ENCODE data around the gene NFIX. TPM values are rescaled to one million over a fixed set of nuclear protein-coding genes. Genes with fewer than 3 reads are reported as not detected.

NFIX gene
- polyA plus RNA-seq, 3 donors, result 0.25 to 3.7 (median 0.90) TPM

DNA sequence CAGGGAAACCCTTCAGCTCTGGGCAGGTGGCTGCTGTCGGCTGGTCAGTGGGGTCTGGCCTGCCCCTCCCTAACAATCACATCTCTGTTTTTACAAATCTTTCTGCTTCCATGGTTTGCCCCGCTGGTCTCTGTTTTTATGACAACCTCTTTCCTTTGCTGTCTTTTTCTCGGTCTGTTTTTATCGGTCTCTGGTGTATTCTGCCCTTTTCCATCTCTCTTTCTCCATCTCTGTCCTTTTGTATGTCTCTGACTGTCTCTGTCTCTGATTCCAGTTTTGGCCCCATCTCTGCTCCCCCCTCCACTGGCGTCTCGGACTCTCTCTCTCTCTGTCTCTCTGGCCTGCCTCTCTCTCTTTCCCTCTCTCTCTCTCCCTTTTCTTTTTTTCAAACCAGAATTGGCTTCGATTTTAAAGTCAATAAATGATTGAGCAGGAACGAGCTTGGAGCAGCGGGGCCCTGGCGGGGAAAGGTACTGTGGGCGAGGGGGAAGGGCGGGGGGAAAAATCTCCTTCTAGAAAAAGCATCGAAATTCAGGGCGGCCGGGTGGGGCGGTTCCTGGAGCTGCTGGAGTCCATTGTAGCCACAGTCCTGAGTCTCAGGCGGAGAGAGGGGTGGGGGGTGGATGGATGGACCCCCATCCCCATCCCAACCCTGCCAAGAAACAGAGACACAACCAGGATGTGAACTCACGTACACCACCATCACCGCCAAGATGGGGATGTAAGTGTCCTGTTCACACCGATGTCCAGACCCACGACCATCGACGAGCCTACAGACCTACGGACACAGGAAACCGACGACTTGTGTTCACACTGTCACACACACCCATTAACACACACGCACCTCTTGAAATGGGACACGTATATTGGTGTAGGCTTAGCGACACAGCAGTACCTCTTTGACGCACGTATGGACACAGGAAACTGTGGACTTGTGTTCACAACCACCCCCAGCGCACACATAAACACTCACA lies 3.0 kb downstream of the NFIX start:
- TF ChIP-seq, protein P1, sequence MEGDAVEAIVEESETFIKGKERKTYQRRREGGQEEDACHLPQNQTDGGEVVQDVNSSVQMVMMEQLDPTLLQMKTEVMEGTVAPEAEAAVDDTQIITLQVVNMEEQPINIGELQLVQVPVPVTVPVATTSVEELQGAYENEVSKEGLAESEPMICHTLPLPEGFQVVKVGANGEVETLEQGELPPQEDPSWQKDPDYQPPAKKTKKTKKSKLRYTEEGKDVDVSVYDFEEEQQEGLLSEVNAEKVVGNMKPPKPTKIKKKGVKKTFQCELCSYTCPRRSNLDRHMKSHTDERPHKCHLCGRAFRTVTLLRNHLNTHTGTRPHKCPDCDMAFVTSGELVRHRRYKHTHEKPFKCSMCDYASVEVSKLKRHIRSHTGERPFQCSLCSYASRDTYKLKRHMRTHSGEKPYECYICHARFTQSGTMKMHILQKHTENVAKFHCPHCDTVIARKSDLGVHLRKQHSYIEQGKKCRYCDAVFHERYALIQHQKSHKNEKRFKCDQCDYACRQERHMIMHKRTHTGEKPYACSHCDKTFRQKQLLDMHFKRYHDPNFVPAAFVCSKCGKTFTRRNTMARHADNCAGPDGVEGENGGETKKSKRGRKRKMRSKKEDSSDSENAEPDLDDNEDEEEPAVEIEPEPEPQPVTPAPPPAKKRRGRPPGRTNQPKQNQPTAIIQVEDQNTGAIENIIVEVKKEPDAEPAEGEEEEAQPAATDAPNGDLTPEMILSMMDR (IDR thresholded peaks at IDR 0.05), result no peak
- Histone ChIP-seq H4K20me1 (ENCODE audit: insufficient read depth, low read length) (peaks cover 10% of the 10 kb centered on the region), H3K79me2 (ENCODE audit: insufficient read depth, low read length) (no peaks in the 10 kb centered on the region), H2AFZ (ENCODE audit: insufficient read depth, low read depth, low read length, poor library complexity, severe bottlenecking) (no peak overlapping the region), H3K9ac (ENCODE audit: insufficient read depth, low read length, poor library complexity, severe bottlenecking) (no peak overlapping the region), H3K4me2 (replicated peaks; ENCODE audit: extremely low read depth, low read length, poor library complexity, severe bottlenecking) (no peak overlapping the region), H3K4me3 (replicated peaks in 1 of 3; ENCODE audit: low read depth in 2 of 3, low read length in 3 of 3) (no peak overlapping the region), H3K4me1 (ENCODE audit: control insufficient read depth in 1 of 2, insufficient read depth in 2 of 2, low read length in 2 of 2) (peaks cover 13 to 17% of the 10 kb centered on the region in 2 donors), H3K9me3 (replicated peaks in 1 of 2; ENCODE audit: control insufficient read depth in 1 of 2, insufficient read depth in 1 of 2, low read length in 2 of 2) (no peaks in the 10 kb centered on the region), H3K27me3 (ENCODE audit: control insufficient read depth in 2 of 2, insufficient read depth in 2 of 2, low read length in 2 of 2) (peaks cover 0 to 28% of the 10 kb centered on the region in 2 donors), H3K36me3 (replicated peaks in 1 of 2; ENCODE audit: control insufficient read depth in 1 of 2, insufficient read depth in 2 of 2, low read length in 2 of 2) (no peaks in the 10 kb centered on the region), H3K27ac (ENCODE audit: low read depth in 1 of 2, low read length in 2 of 2) (no peak overlapping the region)
- Mint-ChIP-seq H3K4me3 (no peak overlapping the region), H3K36me3 (peaks cover 0 to 20% of the 10 kb centered on the region in 2 donors), H3K27ac (peak overlapping the region in 1 of 7 donors; percentile 0), H3K4me1 (peaks cover 11% of the 10 kb centered on the region), H3K9me3 (peaks cover 0 to 6% (median 2%) of the 10 kb centered on the region in 7 donors), H3K27me3 (ENCODE audit: low read depth in 3 of 3) (peaks cover 27 to 40% (median 36%) of the 10 kb centered on the region in 3 donors)
- intact Hi-C loops (cut with micrococcal nuclease), result no loop called here
- DNase-seq, result no peak
- WGBS (ENCODE audit: insufficient coverage), result 97% methylated on average over 19 of the region's 32 CpGs

DNA sequence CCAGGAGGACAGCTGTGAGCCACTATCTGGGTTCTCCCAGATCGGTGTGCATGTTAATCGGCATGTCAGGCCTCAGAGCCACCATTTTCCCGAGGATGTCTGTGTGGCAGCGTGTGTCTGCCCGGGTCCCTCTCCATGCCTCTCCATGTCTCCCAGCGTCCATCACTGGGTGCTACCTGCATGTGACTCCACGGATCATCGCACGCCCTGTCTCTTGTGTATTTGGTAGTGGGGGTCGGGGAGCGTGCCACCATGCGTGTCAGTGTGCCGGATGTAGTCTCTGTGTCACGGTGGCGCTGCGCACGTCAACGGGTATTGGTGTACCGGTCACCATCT lies 5.9 kb downstream of the NFIX start:
- DNase-seq, result no peak
- Histone ChIP-seq H2AFZ (ENCODE audit: insufficient read depth, low read depth, low read length, poor library complexity, severe bottlenecking) (no peak overlapping the region), H3K79me2 (ENCODE audit: insufficient read depth, low read length) (no peaks in the 10 kb centered on the region), H3K27ac (ENCODE audit: low read depth in 1 of 2, low read length in 2 of 2) (no peak overlapping the region), H3K4me1 (ENCODE audit: control insufficient read depth in 1 of 2, insufficient read depth in 2 of 2, low read length in 2 of 2) (peaks cover 5 to 7% of the 10 kb centered on the region in 2 donors), H3K4me2 (replicated peaks; ENCODE audit: extremely low read depth, low read length, poor library complexity, severe bottlenecking) (no peak overlapping the region), H3K4me3 (replicated peaks in 1 of 3; ENCODE audit: low read depth in 2 of 3, low read length in 3 of 3) (no peak overlapping the region), H3K9ac (ENCODE audit: insufficient read depth, low read length, poor library complexity, severe bottlenecking) (no peak overlapping the region), H3K27me3 (ENCODE audit: control insufficient read depth in 2 of 2, insufficient read depth in 2 of 2, low read length in 2 of 2) (peaks cover 0 to 17% of the 10 kb centered on the region in 2 donors), H3K9me3 (replicated peaks in 1 of 2; ENCODE audit: control insufficient read depth in 1 of 2, insufficient read depth in 1 of 2, low read length in 2 of 2) (no peaks in the 10 kb centered on the region), H4K20me1 (ENCODE audit: insufficient read depth, low read length) (peaks cover 10% of the 10 kb centered on the region), H3K36me3 (replicated peaks in 1 of 2; ENCODE audit: control insufficient read depth in 1 of 2, insufficient read depth in 2 of 2, low read length in 2 of 2) (no peaks in the 10 kb centered on the region)
- WGBS (ENCODE audit: insufficient coverage), result 94% methylated on average over 19 of the region's 19 CpGs
- H3K4me3 Mint-ChIP-seq, result peak overlapping the region in 1 of 2 donors; percentile 18
- peaks cover 2% of the 10 kb centered on the region for H3K4me1 Mint-ChIP-seq
- H3K36me3 Mint-ChIP-seq, result peaks cover 0 to 12% of the 10 kb centered on the region in 2 donors
- TF ChIP-seq, protein P1 (IDR thresholded peaks at IDR 0.05), result no peak
- H3K27ac Mint-ChIP-seq, result peak overlapping the region in 1 of 7 donors; percentile 42
- H3K27me3 Mint-ChIP-seq (ENCODE audit: low read depth in 3 of 3), result peaks cover 15 to 19% (median 17%) of the 10 kb centered on the region in 3 donors
- peaks cover 0 to 3% (median 0%) of the 10 kb centered on the region in 7 donors for H3K9me3 Mint-ChIP-seq
- intact Hi-C loops (cut with micrococcal nuclease), result no loop called here
